Inflammatory macrophage treated with lipopolysaccharide for 1 hour (primary cell): ENCODE measurements around the gene MEG3.

Experiments used
- DNase-seq, 2 donors: peaks; one replicate each; pipeline ENCODE4 v3.0.0-alpha.2; 2020 to 2022

The MEG3 gene

DNA sequence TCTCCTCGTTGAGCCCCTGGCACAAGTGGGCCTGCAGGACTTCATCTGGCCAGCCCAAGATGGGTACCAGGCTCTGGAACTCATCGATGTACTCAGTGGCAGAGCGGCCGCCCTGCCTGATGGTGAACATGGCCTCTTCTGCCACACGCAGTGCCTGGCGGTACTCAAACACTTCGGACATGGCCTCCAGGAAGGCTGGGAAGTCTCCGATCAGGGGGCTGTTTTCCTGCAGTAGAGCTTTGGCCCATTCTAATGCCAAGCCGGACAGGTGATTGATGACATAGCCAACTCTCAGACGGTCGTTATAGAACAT is 57.8 kb downstream of the MEG3 start:
- no peak for DNase-seq

DNA sequence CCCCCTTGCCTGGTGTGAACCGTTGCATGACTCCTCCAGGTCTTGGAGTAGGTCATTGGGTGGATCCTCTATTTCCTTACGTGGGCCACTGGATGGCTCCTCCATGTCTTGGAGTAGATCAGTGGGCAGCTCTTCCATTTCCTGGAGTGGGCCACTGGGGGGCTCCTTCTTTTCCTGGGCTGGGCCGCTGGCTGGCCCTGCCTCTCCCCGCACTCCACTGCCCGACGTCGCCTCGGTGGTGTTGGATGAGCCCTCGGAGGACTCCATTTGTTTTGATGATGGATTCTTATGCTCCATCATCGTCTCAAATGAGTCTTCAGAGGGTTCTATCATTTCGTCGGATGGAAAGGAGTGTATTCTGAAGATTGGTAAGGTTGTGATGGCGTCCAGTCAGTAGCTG is 58.5 kb downstream of the MEG3 start:
- no peak for DNase-seq

DNA sequence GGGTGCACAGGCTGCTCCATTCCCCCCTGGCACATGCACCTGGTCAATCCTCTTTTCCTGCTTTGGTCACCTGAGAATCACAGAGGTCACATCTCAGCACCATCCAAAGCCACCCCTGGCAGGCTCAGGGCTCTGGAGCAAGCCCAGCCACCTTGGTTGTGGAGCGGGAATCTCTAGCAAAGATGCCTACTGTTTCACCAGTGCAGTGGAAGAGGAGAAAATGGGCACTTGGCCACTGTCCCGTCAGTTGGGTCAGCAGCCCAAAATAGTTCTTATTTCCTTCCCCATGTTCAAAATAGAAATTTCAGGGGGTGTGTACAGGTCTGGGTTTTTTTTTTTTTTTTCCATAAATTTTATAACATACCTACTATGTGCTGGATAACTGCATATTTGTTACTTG is 59.3 kb downstream of the MEG3 start:
- DNase-seq, result no peak

DNA sequence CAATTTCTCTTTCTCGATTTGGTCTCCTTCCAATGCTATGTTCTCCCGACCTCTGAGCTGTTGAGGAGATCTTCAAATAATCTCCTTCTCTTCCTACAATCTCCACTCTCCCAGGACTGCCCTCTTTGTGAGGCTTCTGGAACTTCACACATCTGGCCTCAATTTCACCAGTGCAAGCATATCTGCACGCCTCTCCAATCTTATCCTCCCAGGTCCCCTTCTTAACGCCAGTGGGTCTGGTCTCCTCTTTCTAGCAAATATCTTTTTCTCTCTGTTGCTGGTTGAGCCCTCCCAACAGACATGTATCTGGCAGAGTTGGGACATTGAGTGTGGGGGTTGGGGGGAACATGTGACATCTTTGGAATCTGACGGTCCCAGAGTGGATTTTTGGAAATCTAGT is 59.7 kb downstream of the MEG3 start:
- DNase-seq, result no peak

DNA sequence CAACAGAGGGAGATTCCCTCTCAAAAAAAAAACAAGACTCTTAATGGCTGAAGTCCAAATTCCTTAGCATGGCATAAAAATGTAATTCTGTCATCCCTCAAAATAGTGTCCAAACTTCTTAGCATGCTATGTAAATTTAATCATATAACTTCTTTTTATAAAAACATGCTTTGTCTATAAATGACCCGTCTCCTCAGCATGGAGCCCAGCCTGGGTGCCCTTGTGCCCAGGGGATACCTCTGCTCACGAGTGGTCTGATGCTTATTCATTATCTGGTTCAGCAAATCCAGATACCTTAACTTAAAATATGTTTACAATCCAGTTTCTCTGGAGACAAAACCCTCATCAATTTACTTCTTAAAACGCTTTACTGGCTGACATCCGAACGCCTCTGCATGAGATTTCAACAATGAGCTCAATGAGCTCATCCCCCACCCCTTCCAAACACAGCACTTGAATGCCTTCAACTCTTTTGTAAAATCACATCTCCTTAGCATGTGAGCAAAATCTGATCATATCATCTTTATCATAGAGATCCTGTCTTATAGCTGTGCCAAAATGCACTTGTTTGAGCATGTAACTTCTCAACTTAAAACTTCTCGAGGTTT is 61.9 kb downstream of the MEG3 start:
- DNase-seq, result no peak

DNA sequence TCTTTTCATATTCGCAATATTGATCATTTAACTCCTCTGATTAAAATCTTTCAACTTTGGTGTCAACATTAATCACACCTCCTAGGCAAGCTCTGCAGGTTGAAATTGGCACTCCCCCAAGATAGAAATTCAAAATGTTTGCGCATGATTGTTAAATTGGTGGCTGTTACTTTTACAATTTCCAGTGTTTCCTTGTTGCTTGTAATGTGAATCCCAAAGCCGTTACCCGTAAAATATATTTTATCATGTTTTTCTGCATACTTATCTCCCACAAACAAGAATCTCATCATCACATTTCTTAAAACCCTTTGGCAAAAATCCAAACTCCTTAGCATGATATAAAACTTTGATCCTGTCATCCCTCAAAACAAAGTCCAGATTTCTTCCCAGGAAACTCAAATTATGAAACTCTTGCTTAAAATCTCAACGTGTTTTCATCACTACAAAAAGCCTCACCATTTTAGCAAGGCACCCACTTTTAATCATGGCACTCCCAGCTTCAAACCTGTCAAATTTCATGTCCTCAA is 62.9 kb downstream of the MEG3 start:
- no peak for DNase-seq

DNA sequence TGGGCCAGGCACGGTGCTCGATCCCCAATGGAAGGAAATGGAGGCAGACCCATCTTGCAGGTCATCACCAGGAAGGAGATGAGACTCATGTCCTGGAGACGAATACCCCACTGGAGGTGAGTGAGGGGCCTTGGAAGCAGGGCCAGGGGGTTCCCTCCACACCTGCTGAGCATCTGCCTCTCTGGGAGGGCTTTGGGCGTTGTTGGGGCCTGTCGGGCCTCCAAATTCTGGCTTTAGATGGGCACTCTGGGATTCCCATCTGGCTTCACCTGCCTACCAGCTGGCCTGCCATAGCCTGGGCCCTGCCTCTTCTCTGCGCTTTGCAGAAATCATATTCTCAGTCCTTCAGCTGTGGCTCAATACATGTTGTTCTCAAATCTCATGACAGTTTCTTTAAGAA is 63.7 kb downstream of the MEG3 start:
- DNase-seq, result no peak

DNA sequence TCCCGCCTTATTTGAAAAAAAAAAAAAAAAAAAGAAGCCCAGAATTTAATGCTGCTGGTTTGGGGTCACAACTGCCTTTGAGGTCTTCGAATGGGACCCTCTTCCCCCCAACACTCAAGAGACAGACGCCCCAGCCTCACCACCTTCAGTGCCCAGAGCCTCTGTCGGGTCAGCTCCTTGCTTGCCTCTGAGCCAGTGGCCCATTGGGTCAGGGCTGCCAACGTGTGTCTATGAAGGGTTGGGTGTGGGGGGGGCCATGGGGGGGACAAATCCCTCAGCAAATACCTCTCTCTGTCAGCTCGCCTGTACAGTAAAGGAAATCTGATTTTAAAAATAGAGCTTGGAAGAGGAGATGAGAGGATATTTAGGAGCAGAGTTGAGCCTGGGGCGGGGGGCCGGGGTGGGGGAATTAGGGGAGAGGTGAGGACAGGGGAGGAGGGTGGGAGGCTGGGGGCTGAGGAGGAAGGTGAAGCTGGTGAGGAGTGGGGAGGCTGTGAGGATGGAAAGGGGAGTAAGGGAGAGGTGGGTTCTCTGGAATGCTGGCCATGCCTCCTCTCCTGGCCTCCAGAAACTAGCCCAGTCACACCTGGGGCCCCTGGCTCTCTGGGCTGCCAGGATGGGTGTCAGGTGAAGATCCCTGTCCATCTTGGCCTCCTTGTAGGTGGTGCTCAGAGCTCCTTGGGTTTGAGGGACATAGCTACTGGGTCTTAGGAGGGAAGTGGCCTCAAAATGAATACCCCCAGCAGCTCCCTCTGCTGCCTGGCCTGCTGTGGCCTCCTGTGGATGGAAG is 64.3 kb downstream of the MEG3 start:
- no peak for DNase-seq

DNA sequence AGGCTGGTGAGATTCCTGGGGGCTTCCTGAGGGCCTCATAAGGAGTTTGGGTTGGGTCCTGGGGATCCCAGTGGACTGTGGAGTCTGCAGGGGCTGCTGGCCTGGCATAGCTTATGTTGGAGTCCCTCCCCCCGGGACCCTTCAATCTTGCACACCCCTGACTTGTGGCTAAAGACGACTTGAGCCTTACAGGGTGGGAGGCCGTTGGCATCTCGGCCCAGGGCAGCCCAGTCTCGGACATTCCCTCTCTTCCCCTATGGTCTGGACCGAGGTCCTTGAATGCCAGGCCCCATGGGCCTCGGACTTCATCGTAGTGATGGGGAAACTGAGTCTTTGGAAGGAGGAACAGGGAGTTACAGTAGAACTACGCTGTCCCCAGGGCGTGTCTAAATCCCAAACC is 65.1 kb downstream of the MEG3 start:
- DNase-seq, result no peak

DNA sequence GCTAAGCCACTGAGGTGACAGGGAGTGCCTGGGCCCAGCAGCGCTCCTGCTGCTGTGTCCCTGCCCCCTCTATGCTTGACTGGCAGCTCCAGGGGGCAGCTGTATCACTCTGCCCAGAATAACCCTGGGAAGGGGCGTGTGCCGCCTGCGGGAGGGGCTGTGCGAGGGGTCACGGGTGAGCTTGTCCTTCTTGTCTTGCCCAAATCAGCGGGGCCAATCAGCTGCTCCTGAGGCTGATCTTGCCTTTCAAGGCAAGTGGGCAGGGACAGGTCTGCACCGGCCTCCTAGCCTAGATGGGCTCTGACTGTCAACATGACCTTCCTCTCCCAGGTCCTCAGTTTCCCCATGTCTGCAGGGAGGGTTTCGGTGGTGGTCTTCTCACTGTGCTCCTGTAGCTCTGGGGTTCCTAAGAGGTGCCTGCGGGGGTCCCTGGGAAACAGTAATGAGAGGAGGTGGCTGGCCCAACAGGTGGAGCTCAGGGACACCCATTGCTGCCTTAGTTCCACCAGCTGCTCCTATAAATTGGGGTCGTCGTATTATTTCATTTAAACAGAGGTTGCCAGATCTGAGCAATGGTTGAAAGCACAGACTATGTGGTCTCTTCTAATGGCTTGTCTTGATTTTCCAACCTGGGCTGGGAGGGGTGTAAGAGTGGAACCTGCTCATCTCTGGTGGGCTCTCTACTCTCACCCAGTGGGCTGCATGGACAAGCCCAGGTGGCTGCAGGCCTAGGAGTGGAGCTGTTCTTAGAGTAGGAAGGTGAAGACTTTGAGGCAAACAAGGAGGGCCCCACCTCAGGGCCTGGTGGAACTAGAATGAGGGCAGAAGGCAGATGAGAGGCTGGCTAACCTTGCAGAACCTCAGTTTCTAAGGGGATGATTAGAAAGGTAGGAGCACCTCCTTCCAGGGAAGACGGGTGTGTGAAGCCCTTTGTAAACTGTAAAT is 65.9 kb downstream of the MEG3 start:
- DNase-seq, result no peak

DNA sequence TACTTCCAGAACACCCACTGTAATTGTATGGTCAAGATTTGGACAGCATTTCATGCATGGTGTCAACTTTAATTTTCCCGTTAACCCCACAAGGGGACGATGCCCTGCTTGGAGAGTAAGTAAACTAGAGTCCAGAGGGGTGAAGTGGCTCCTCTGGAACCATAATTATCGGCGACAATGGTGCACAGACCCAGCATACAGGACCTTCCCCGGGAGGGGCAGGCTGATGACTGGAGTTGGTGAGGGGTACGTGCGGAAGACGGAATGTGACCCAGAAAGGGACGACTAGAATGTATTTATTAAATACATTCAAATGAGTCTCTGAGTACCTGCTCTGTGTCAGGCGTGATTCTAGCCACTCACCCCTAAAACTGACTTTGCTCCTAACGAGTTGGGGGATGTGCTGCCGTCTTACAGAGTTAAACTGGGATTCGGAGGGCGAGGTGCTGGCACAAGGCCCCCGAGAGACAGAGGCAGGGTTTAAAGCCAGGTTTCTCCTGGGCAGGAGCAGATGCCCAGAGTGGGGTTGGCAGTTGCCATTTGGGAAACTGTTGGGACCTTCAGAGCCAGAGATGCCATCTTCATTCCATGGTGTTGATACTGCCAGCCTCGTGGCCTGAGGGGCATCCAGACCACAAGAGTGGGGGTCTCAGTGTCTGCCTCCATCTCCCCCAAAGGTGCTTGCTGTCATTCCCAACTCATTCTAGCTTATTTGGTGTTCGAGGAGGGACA is 66.7 kb downstream of the MEG3 start:
- no peak for DNase-seq

DNA sequence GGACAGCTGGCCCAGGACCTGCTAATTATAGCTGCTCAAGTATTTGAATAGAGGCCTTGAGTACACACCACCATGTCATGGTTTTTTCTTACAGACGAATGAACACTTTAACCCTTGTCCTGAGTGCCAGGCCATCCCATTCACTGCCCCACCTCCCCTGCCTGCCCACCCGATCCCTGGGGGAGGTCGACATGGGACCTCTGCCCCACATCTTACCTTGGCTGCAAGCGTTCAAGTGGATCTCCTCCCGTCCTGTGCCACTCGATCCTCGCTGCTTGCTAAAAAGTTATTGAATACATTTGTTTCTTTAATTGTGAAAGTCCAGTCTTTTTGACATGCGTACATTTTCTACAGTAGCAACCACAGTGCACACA is 67.3 kb downstream of the MEG3 start:
- no peak for DNase-seq

DNA sequence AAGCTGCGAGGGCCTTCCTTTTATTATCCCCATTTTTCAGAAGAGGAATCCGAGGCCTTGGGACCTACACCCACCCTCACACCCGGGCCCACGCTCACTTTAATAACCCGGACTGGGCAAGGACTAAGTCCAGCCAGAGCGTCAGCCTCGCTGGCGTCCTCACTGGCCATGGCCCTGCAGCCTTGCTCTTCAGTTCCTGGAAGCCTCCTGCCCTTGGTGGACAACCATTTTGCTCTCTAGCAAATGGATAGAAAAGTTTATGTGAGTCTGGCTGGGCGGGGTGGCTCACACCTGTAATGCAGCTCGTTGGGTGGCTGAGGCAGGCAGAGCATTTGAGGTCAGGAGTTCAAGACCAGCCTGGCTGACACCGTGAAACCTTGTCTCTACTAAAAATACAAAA is 67.8 kb downstream of the MEG3 start:
- DNase-seq, result no peak

DNA sequence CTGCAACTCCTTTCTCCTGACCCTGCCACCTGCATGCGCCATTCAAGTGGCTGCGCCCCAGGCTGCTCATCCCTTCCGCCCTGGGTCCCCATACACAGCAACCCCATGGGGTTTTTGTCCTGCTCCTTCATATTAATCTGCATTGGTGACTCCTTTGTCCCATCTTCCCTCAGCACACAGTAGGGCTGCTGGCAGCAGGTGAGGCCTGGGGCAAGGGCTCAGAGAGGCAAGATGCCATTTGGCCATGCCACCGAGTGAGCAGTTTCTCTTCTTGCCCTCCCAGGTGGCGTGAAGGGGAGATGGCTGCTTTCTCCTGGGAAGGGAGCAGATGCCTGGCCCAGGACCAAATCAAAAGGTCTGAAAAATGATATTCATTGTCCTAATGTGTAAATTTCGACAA is 68.5 kb downstream of the MEG3 start:
- DNase-seq, result no peak

DNA sequence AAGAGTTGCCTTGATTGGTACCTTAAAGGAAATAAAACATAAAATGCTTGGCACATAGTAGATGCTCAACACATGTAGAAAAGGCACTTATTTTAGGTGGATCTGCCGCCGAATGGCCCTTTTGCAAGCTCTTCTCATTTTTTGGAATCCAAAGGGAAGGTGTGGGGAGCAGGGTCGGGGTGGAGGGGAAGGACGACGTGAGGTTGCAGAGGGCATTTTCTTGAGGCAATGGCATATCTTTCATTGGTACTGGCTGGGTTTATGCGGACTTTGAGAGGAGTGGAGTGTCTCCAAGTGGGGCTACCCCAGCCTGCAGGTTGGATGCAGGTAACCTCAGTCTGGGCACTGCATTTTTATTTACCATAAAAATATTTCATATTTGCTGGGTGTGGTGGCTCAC is 69.5 kb downstream of the MEG3 start:
- no peak for DNase-seq

DNA sequence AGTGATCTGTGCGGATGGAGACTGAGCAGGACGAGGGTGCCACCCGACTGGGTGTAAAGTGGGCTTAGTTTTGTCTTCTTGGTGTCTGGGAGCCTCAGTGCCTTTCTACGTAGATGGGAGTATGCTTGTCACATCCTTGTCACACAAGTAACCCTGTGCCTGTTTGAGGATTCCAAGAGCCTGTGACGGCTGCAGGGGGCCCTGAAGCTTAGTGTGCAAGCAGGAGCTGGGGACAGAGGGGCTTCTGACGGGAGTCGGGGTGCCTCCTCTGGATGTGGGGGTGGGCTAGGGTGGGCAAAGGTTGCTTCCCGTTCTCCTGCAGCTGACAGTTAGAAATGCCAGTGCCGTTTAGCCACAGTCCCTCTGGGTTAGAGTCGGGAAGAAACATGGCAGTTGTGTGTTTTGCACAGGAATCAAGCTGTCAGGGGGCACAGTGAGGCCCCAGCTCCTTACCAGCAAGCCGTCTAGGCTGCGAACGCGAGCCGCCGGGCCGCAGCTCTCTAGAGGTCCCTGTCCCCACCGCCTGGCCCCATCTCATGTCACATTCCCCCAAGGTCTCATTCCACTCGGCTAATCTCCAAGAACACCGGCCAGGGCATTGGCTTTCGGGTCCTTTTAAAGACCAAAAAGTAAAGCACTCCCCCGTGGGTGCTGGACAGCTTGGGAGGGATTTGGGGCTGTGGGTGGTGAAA is 70.6 kb downstream of the MEG3 start:
- DNase-seq, result no peak

DNA sequence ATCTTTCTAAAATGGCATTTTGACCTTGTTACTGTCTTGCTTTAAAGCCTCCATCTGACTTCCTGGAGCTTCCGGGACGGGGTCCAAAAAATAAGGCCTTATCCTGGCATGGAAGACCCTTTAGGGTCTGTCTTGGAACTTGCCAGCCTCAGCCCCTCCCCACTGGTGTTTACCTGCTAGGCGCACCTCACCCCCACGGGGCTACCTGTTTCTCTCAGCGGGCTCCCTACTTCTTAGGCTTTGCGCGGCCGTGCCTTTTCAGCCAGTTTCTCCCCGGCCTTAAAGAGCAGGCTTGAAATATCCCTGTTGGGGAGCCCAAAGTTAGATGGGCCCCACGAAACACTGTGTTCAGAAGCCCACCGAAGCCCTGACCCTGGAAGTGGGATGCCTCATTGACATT is 72.5 kb downstream of the MEG3 start:
- DNase-seq, result no peak

DNA sequence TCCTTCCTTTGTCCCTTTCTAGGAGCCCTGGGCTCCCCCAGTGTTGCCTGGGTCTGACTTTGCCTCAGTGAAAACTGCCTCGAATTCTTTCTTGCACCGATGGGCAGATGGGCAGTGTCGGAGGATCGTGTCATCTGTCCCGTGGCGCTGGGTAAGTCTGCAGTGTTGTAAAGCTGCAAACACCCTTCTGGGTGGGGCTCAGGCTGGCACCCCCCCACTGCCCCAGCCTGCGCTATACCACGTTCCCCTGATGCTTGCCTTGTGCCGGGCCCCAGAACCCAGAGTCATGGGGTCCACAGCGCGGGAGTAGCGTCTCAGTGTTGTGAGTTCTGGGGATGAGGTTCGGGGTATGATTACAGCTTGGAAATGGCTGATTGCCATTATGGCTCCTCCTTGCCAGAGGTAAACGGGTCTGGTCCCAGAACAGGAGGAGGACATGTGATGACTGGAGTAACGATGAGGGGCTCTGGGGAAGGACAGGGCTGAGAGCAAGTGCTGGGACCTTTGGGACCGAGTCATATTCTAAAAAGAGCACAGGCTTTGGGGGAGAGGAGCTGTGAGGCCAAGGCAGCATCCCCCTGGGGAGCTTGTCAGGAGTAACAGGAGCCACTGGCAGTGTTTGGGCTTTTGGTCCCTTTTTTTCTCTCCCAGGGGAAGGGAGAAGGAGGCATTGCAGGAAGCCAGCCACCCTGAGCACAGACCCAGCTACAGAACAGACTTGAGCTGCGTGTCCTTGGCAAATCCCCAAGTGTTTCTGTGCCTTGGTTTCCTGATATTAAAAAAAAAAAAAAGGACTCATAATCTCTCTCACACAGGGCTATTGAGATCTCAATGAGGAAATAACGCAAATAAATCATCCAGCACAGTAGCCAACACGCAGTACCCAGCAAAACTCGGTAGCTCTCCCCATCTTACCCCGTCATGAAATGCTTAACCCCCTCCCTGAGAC is 73.3 kb downstream of the MEG3 start:
- DNase-seq, result no peak

DNA sequence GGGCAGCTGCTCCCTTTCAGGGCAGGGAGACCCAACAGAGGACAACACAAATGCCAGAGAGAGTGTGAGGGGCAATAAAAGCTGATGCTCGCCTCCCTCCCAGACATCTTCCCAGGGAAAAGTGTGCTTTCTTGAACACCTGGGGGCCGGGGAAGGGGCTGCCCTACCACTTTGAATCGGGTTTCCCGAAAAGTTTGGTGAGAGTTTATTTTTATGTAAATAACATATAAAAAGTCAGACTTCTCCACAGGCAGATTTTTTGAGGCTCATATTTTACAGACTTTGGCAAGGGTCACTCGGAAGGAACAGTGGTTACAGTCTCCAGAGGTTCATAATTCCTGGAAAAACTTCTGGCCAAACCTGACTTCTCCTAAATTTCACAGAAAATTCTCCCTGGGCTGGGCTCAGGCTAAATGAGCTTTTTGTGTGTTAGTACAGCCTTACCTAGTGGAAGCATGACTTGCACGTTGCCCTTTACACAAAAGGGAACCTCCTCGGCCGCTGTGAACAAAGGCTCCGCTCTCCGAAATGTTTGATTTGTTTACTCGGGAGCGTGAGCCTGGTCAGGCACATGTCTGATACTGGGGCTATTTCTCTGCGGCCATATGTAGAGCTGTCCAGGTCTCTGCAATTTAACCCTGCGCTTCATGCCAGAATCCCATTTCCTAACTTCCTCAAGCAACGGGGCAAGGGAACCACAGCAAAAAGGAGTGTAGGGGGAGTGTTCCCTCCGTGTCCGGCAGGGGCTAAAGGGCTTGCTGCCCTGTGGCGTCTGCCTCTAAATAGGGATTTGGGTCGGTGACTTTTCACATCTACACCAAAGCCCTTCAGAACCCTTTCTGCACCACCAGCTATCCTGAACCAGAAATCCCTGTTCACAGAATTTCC is 74.2 kb downstream of the MEG3 start:
- no peak for DNase-seq

DNA sequence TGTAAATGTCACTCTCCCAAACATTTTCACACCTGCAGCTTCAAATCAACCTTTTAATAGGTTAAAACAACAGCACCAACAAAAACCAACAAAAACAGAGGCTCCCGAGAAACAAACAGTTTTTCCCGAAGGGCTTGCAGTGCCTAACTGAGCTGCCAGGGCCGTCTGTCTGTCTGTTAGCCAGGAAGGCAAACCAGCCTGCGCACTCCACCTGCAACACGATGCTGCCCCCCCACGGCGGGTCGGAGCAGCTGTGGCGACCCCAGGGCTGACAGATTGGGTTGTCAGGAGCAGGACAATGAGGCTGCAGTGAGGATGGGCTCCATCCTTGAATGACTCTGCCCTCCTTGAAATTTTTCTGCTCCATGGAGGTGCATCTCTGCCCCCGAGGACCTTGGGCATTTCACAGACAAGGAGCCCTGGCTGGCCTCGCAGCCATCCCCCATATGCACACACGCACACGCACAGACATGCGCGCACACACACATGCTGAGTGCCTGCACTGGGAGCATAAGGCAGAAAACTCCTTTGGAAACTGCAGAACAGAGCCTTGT is 75.0 kb downstream of the MEG3 start:
- no peak for DNase-seq
